ENCODE data around the gene SPSB4. TPM values are rescaled to one million over a fixed set of nuclear protein-coding genes. Genes with fewer than 3 reads are reported as not detected.

Gene SPSB4
- total RNA-seq, 1 donor from 2014 or later: 0.26 TPM

DNA sequence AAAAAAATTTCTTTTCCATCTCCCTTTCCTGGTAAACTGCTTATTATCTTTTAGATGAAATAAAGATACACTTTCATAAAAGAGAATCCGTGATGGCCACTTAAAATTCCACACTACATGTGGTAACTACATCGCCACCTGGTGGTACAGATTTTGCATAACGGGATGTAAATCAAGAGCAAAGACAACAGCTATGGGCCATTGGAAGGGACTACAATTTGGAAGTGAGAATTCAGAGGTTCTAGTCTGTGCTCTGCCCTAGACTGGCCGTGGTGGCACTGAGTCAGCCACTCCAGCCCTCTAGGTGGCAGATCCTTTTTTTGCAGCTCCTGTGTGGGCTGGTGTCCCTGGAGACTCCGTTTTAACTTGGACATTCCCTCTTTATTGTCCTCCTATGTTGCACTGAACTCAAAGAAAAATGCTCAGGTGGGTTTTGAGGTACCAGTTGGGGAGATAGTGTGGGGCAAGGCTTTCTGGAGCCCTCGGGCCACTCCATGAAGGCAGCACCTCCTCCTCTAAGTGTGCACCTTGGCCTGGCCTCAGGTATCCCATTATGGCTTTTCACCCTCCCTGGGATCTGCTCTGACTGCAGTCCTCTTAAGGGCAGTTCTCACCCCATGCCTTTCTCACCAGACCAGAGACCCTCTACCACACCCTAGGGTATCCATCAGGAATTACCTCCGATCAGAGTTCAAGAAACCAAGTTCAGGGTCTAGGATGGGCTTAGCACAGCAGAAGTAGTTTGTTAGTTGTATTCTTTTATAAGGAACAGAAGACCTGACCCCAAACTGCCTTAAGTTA is 54.9 kb downstream of the SPSB4 start:
- TF ChIP-seq, protein P1, sequence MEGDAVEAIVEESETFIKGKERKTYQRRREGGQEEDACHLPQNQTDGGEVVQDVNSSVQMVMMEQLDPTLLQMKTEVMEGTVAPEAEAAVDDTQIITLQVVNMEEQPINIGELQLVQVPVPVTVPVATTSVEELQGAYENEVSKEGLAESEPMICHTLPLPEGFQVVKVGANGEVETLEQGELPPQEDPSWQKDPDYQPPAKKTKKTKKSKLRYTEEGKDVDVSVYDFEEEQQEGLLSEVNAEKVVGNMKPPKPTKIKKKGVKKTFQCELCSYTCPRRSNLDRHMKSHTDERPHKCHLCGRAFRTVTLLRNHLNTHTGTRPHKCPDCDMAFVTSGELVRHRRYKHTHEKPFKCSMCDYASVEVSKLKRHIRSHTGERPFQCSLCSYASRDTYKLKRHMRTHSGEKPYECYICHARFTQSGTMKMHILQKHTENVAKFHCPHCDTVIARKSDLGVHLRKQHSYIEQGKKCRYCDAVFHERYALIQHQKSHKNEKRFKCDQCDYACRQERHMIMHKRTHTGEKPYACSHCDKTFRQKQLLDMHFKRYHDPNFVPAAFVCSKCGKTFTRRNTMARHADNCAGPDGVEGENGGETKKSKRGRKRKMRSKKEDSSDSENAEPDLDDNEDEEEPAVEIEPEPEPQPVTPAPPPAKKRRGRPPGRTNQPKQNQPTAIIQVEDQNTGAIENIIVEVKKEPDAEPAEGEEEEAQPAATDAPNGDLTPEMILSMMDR (IDR thresholded peaks at IDR 0.05; ENCODE audit: insufficient read depth, low read length, severe bottlenecking): peak; percentile 54
- H3K36me3 ChIP-seq (ENCODE audit: control insufficient read depth, insufficient read depth, low read length): no peaks in the 10 kb centered on the region
- FAIRE-seq (no peak), DNase-seq (ENCODE audit: low read depth) (peak; percentile 79)
- H3K4me3 ChIP-seq (ENCODE audit: low read depth, low read length): no peak overlapping the region
- H3K27me3 ChIP-seq (ENCODE audit: control insufficient read depth, insufficient read depth, low read length): peaks cover 2% of the 10 kb centered on the region

DNA sequence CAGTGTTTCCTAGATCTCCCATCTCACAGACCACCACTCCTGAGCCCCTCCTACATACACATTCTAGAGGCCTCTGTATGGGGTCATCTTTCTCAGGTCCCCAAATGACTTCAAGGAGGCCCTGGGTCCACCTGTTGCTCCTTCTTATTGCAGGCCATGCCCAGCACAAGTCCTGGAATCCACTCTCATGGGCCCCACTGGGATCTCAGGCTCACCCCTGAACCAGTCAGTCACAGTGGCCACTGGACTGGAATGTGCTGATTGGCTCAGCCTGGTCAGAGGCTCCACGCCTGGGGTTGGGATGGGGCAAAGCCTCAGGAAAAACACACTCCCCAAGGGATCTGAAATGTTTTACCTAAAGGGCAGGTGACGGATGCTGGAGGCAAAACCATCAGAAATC is 55.7 kb downstream of the SPSB4 start:
- no peak for FAIRE-seq
- no peak for DNase-seq (ENCODE audit: low read depth)
- Histone ChIP-seq H3K27me3 (ENCODE audit: control insufficient read depth, insufficient read depth, low read length) (no peaks in the 10 kb centered on the region), H3K4me3 (ENCODE audit: low read depth, low read length) (no peak overlapping the region), H3K36me3 (ENCODE audit: control insufficient read depth, insufficient read depth, low read length) (no peaks in the 10 kb centered on the region)
- TF ChIP-seq, protein P1 (IDR thresholded peaks at IDR 0.05; ENCODE audit: insufficient read depth, low read length, severe bottlenecking): no peak

DNA sequence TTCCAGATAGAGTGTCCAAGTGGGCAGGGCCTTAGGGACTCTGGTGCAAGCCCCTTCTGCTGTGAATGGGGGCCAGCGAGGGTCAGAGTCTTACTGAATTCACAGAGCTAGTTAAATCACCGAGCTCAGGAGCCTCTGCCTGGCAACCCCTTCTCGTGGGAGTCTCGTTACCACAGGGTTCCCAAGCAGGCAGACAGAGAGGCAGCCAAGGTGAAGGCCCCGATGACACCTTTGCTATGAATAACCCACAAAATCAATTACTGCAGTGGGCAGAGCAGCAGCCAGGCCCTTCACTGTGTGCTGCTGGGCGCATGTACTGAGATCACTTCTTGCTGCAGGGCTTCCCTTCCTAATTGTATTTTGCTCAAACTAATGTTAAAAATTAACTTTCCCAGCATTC is 56.9 kb downstream of the SPSB4 start:
- FAIRE-seq (no peak), DNase-seq (ENCODE audit: low read depth) (no peak)
- TF ChIP-seq, protein P1 (IDR thresholded peaks at IDR 0.05; ENCODE audit: insufficient read depth, low read length, severe bottlenecking): no peak

DNA sequence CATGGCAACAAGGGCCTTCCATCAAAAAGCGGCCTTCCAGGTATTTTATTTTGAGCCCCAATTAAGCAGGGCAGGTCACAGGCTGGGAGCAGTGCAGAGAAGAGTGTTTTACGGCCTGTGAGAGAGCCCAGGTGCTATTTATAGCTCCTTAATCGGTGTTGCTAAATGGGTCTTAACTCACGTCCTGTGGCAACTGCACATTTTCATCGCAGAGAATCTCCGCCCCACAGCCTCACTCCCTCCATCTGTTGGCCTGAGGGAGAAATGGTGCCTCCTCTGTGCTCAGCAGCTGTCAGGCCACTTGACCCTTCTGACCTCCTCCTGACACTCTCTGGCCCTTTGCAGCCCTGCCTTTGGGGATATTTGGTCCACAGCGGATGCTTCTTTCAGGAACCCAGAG is 58.6 kb downstream of the SPSB4 start:
- TF ChIP-seq, protein P1 (IDR thresholded peaks at IDR 0.05; ENCODE audit: insufficient read depth, low read length, severe bottlenecking): no peak
- Histone ChIP-seq H3K36me3 (ENCODE audit: control insufficient read depth, insufficient read depth, low read length) (no peaks in the 10 kb centered on the region), H3K27me3 (ENCODE audit: control insufficient read depth, insufficient read depth, low read length) (no peaks in the 10 kb centered on the region), H3K4me3 (ENCODE audit: low read depth, low read length) (no peak overlapping the region)
- DNase-seq (ENCODE audit: low read depth) (no peak), FAIRE-seq (no peak)

More for the DNA sequence above, 56.9 kb downstream of the SPSB4 start:
- Histone ChIP-seq H3K4me3 (ENCODE audit: low read depth, low read length) (no peak overlapping the region), H3K36me3 (ENCODE audit: control insufficient read depth, insufficient read depth, low read length) (no peaks in the 10 kb centered on the region), H3K27me3 (ENCODE audit: control insufficient read depth, insufficient read depth, low read length) (no peaks in the 10 kb centered on the region)

DNA sequence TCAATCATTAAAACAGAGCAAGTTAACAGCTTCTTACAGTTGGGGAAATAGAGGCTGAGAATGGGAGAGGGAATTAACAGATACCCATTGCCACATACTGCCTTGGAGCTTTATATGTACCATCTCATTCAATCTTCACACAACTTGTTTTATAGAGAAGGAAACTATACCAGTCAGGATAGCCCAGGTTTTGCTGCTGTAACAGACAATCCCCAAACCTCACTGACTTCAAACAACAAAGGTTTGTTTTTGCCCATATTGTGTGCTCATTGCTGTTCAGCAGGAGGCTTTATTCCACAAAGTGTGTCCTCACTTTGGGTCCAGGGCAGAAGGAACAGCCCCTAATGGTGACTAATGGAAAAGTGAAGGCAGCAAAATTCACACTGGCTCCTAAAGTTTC is 59.2 kb downstream of the SPSB4 start:
- H3K27me3 ChIP-seq (ENCODE audit: control insufficient read depth, insufficient read depth, low read length): no peaks in the 10 kb centered on the region
- no peak for FAIRE-seq
- H3K4me3 ChIP-seq (ENCODE audit: low read depth, low read length): no peak overlapping the region
- no peaks in the 10 kb centered on the region for H3K36me3 ChIP-seq (ENCODE audit: control insufficient read depth, insufficient read depth, low read length)
- TF ChIP-seq, protein P1 (IDR thresholded peaks at IDR 0.05; ENCODE audit: insufficient read depth, low read length, severe bottlenecking): no peak
- DNase-seq (ENCODE audit: low read depth): no peak
